Smooth muscle cell (in vitro differentiated cells): ENCODE data around the gene CRHR1. TPM values are rescaled to one million over a fixed set of nuclear protein-coding genes. Genes with fewer than 3 reads are reported as not detected.

Experiments used
- DNase-seq: peaks from one replicate; lab custom pipeline; 2025; ENCODE audit not compliant: unreplicated experiment; lab: John Stamatoyannopoulos, UW
- H2AFZ ChIP-seq: fragments of 200-600 bp; sonication (generic); 2 replicates; pipeline ENCODE4 v1.6.0; 2016; ENCODE audit warnings: antibody characterized with exemption, low read depth, mild to moderate bottlenecking
- H3F3A ChIP-seq: fragments of 200-600 bp; sonication (generic); 2 replicates; pipeline ENCODE4 v1.6.0; 2017; ENCODE audit warnings: antibody characterized with exemption, low read depth
- H3K27ac ChIP-seq: fragments of 200-600 bp; sonication (generic); 2 replicates; pipeline ENCODE4 v1.5.1; 2016; ENCODE audit warnings: low read depth, mild to moderate bottlenecking
- H3K27me3 ChIP-seq: fragments of 200-600 bp; sonication (generic); 2 replicates; pipeline ENCODE4 v1.6.1; 2016; ENCODE audit warnings: low read depth, mild to moderate bottlenecking
- H3K36me3 ChIP-seq: fragments of 200-600 bp; sonication (generic); 2 replicates; pipeline ENCODE4 v1.5.1; 2016; ENCODE audit warnings: low read depth
- H3K4me1 ChIP-seq: fragments of 200-600 bp; sonication (generic); 2 replicates; pipeline ENCODE4 v1.5.1; 2016; ENCODE audit warnings: low read depth
- H3K4me2 ChIP-seq: fragments of 200-600 bp; sonication (generic); 2 replicates; pipeline ENCODE4 v1.6.0; 2016; ENCODE audit warnings: mild to moderate bottlenecking
- H3K4me3 ChIP-seq: fragments of 200-600 bp; sonication (generic); 2 replicates; pipeline ENCODE4 v1.5.1; 2016; ENCODE audit warnings: mild to moderate bottlenecking
- H3K79me2 ChIP-seq: fragments of 200-600 bp; sonication (generic); 2 replicates; pipeline ENCODE4 v1.6.0; 2016; ENCODE audit warnings: low read depth, mild to moderate bottlenecking
- H3K9ac ChIP-seq: fragments of 200-600 bp; sonication (generic); 2 replicates; pipeline ENCODE4 v1.6.0; 2016; ENCODE audit warnings: low read depth
- H3K9me3 ChIP-seq: fragments of 200-600 bp; sonication (generic); replicated peaks from 2 replicates; pipeline ENCODE4 v1.5.1; 2016; ENCODE audit warnings: low read depth
- H4K20me1 ChIP-seq: fragments of 200-600 bp; sonication (generic); 2 replicates; pipeline ENCODE4 v1.6.0; 2016; ENCODE audit warnings: low read depth
- WGBS: methylation state at CpG from one replicate; pipeline ENCODE4 v1.1.7; 2016; ENCODE audit warnings: low lambda C conversion rate; 5-methylcytosine and 5-hydroxymethylcytosine counted together
- polyA plus RNA-seq: library from polyadenylated mRNA; unstranded; fragments of >200 nt; fragmentation: Nextera tagmentation; extraction: Ambion mirVana; gene quantifications from 2 replicates; pipeline ENCODE4 v1.2.1, GENCODE V29; 2016
- total RNA-seq: library from RNA; depleted of rRNA; stranded (reverse); fragments of >200 nt; gene quantifications from 2 replicates; pipeline ENCODE4 v1.2.3, GENCODE V29; 2014
- TF ChIP-seq, protein P1 (sequence below): fragments of 200-600 bp; sonication (generic); IDR thresholded peaks from 2 replicates; pipeline ENCODE4 v1.5.1; 2017; ENCODE audit warnings: borderline replicate concordance, mild to moderate bottlenecking, antibody characterized with exemption; ENCODE audit not compliant: insufficient read depth, poor library complexity, severe bottlenecking

Gene CRHR1
- total and polyA plus RNA-seq, 2 experiments from 2014 or later: 0.09 TPM; not detected in 1

DNA sequence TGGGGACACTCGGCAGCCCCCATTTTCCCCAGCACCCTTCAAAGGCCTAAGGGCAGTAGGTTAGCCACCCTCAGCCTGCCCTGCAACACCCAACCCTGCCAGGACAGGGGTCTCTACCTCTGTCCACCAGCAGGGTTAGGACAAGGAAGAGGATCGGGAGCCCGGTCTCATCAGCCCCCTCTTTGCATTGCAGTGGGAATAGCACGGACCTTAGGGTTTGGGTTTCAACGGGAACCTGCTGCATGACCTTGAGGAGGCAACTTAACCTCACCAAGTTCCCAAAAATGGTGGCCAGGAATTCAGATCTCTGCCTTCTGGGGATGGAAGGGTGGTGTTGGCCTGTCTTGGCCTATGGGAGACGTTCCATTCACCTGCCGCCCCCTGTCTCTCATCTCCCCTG lies 40.4 kb downstream of the CRHR1 start:
- H4K20me1 ChIP-seq: no peaks in the 10 kb centered on the region
- H3K9me3 ChIP-seq: no peaks in the 10 kb centered on the region
- no peak overlapping the region for H3K4me3 ChIP-seq
- no peaks in the 10 kb centered on the region for H3F3A ChIP-seq
- 71% methylated on average over 7 of the region's 7 CpGs for WGBS
- no peak overlapping the region for H2AFZ ChIP-seq
- H3K36me3 ChIP-seq: no peaks in the 10 kb centered on the region
- H3K9ac ChIP-seq: no peak overlapping the region
- H3K4me2 ChIP-seq: no peak overlapping the region
- no peak for DNase-seq
- H3K27me3 ChIP-seq: peaks cover 12% of the 10 kb centered on the region
- TF ChIP-seq, protein P1, sequence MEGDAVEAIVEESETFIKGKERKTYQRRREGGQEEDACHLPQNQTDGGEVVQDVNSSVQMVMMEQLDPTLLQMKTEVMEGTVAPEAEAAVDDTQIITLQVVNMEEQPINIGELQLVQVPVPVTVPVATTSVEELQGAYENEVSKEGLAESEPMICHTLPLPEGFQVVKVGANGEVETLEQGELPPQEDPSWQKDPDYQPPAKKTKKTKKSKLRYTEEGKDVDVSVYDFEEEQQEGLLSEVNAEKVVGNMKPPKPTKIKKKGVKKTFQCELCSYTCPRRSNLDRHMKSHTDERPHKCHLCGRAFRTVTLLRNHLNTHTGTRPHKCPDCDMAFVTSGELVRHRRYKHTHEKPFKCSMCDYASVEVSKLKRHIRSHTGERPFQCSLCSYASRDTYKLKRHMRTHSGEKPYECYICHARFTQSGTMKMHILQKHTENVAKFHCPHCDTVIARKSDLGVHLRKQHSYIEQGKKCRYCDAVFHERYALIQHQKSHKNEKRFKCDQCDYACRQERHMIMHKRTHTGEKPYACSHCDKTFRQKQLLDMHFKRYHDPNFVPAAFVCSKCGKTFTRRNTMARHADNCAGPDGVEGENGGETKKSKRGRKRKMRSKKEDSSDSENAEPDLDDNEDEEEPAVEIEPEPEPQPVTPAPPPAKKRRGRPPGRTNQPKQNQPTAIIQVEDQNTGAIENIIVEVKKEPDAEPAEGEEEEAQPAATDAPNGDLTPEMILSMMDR: no peak
- H3K79me2 ChIP-seq: no peaks in the 10 kb centered on the region
- H3K27ac ChIP-seq: no peak overlapping the region
- no peaks in the 10 kb centered on the region for H3K4me1 ChIP-seq

DNA sequence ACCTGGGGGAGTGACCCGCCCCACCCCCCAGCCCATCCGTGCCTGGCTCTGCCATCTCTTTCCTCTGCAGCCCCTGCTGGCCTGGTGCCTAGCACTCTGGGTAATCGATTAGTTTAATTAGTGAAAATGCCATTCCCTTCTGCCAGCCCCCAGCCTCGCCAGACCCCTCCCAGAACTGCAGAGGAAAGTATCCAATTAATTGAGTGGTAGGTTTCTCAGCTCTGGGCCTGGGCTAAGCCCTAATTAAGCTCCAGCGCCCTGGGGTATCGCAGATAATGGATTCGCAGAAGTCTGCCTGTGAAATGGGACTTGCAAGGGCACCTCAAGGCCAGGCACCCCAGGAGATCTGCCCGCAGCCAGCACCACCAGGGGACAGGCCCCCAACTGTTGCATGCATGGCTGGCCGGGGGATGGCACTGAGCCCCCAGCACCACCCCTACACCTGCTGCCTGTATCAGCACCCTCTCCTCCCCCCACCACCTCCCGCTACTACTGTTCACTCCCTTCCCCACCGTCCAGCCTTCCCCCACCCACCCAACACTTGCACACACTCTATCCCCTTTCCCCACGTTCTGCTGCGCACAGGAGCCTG lies 40.9 kb downstream of the CRHR1 start:
- WGBS: 92% methylated on average over 12 of the region's 13 CpGs
- Histone ChIP-seq H3K9ac (no peak overlapping the region), H2AFZ (no peak overlapping the region), H3K36me3 (no peaks in the 10 kb centered on the region), H3K27me3 (peaks cover 12% of the 10 kb centered on the region), H3K4me2 (no peak overlapping the region), H3K27ac (no peak overlapping the region), H3K9me3 (no peaks in the 10 kb centered on the region), H3K4me3 (no peak overlapping the region), H3F3A (no peaks in the 10 kb centered on the region), H4K20me1 (no peaks in the 10 kb centered on the region), H3K4me1 (no peaks in the 10 kb centered on the region), H3K79me2 (no peaks in the 10 kb centered on the region)
- TF ChIP-seq, protein P1: no peak
- no peak for DNase-seq

DNA sequence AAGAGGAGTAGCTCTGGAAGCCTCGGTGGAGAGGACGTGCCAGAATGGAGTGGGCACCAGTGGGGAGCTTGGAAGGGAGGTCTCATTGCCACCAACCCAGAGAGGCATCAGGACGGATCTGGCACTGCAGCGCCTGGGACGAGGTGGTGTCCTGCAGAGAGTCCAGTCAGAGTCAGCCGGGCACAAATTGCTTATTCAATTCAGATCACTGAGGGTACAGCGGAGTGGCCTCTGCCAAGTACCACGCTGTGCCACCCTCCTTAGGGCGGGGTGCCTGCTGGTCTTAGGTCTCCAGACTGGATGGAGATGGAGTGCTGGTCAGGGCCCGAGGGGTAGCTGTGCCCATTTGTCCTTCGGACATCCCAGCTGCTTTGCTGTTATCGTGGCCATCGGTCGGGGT lies 41.7 kb downstream of the CRHR1 start:
- Histone ChIP-seq H3K4me1 (no peaks in the 10 kb centered on the region), H3K9ac (no peak overlapping the region), H3K4me3 (no peak overlapping the region), H3K9me3 (no peaks in the 10 kb centered on the region), H3K27ac (no peak overlapping the region), H3F3A (no peaks in the 10 kb centered on the region), H3K4me2 (no peak overlapping the region), H3K79me2 (no peaks in the 10 kb centered on the region), H3K27me3 (peaks cover 12% of the 10 kb centered on the region), H2AFZ (no peak overlapping the region), H3K36me3 (no peaks in the 10 kb centered on the region), H4K20me1 (no peaks in the 10 kb centered on the region)
- DNase-seq: no peak
- TF ChIP-seq, protein P1: no peak
- 82% methylated on average over 14 of the region's 14 CpGs for WGBS

DNA sequence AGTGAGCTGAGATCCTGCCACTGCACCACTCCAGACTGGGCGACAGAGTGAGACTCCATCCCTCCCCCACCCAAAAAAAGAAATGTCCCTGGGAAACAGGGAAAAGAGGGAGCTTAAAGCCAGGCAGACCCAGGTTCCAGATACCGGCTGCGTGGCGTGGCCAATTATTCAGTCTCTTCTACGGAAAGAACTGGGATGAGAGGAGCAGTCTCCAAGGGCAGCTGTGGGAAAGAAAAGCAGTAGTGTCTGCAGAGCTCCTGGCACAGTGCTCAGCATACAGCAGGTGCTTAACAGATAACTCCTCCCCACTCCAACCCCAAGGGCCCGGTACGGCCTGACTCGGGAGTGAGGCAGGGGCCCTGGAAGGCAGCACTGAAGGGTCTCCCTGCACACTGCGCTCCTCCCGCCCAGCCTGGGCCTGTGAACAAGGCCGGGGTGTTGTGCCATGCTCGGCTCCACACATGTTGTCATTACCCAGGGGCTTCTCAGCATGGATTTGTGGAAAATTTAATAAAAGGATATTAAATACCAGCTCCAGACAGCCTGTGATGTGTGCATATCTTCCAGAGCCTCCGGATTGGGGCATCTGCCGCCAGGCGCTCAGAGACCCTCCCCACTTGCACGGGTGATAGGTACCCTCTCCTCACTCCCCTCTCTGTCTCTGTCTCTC lies 42.9 kb downstream of the CRHR1 start:
- 92% methylated on average over 16 of the region's 16 CpGs for WGBS
- no peak overlapping the region for H3K4me2 ChIP-seq
- no peaks in the 10 kb centered on the region for H3K4me1 ChIP-seq
- no peaks in the 10 kb centered on the region for H3K36me3 ChIP-seq
- H3K79me2 ChIP-seq: no peaks in the 10 kb centered on the region
- peaks cover 6% of the 10 kb centered on the region for H3K27me3 ChIP-seq
- TF ChIP-seq, protein P1: no peak
- no peaks in the 10 kb centered on the region for H3F3A ChIP-seq
- H3K4me3 ChIP-seq: no peak overlapping the region
- H2AFZ ChIP-seq: no peak overlapping the region
- DNase-seq: no peak
- no peaks in the 10 kb centered on the region for H3K9me3 ChIP-seq
- H4K20me1 ChIP-seq: no peaks in the 10 kb centered on the region
- H3K27ac ChIP-seq: no peak overlapping the region
- H3K9ac ChIP-seq: no peak overlapping the region
